DOHH2 (cell line): ENCODE measurements around the gene OR11A1.

Source experiments
- H3F3A ChIP-seq: fragments of 200-600 bp; sonication (generic), shearing (Covaris generic); 2 replicates; pipeline ENCODE4 v1.6.0; 2016; ENCODE audit warnings: antibody characterized with exemption, mild to moderate bottlenecking; ENCODE audit not compliant: control insufficient read depth, insufficient read depth
- H3K27ac ChIP-seq: fragments of 200-600 bp; sonication (generic); 2 replicates; pipeline ENCODE4 v1.5.1; 2014; ENCODE audit warnings: low read depth, mild to moderate bottlenecking, low read length, moderate library complexity
- H3K27me3 ChIP-seq: fragments of 200-600 bp; sonication (generic); 2 replicates; pipeline ENCODE4 v1.6.1; 2014; ENCODE audit warnings: mild to moderate bottlenecking, low read length, mixed read lengths; ENCODE audit not compliant: control insufficient read depth
- H3K36me3 ChIP-seq: fragments of 200-600 bp; sonication (generic); 2 replicates; pipeline ENCODE4 v1.6.1; 2014; ENCODE audit warnings: mild to moderate bottlenecking, low read length, moderate library complexity, mixed read lengths; ENCODE audit not compliant: control insufficient read depth
- H3K4me1 ChIP-seq: fragments of 200-600 bp; sonication (generic); 2 replicates; pipeline ENCODE4 v1.6.1; 2014; ENCODE audit warnings: mild to moderate bottlenecking, low read length, mixed read lengths; ENCODE audit not compliant: control insufficient read depth
- H3K4me2 ChIP-seq: fragments of 200-600 bp; sonication (generic); 2 replicates; pipeline ENCODE4 v1.6.0; 2014; ENCODE audit warnings: mild to moderate bottlenecking, low read length, moderate library complexity
- H3K4me3 ChIP-seq: fragments of 200-600 bp; sonication (generic); 2 replicates; pipeline ENCODE4 v1.5.1; 2014; ENCODE audit warnings: mild to moderate bottlenecking, low read length, mixed read lengths
- H3K79me2 ChIP-seq: fragments of 200-600 bp; sonication (generic); 2 replicates; pipeline ENCODE4 v1.6.1; 2014; ENCODE audit warnings: mild to moderate bottlenecking, low read length, mixed read lengths; ENCODE audit not compliant: control insufficient read depth
- H3K9me2 ChIP-seq: fragments of 200-600 bp; sonication (generic); replicated peaks from 2 replicates; pipeline ENCODE4 v1.6.1; 2014; ENCODE audit warnings: mild to moderate bottlenecking, low read length, mixed read lengths; ENCODE audit not compliant: control insufficient read depth
- H3K9me3 ChIP-seq: fragments of 200-600 bp; sonication (generic); 2 replicates; pipeline ENCODE4 v1.6.1; 2014; ENCODE audit warnings: antibody characterized with exemption, low read length, mixed read lengths; ENCODE audit not compliant: control insufficient read depth, insufficient read depth
- H4K20me1 ChIP-seq: fragments of 200-600 bp; sonication (generic); 2 replicates; pipeline ENCODE4 v1.6.0; 2014; ENCODE audit warnings: low read depth, mild to moderate bottlenecking, antibody characterized with exemption, low read length, moderate library complexity; ENCODE audit not compliant: control insufficient read depth, insufficient read depth
- EZH2phosphoT487 ChIP-seq: fragments of 200-600 bp; sonication (generic); IDR thresholded peaks from 2 replicates; pipeline ENCODE4 v1.6.1; 2017; ENCODE audit warnings: borderline replicate concordance, mild to moderate bottlenecking, antibody characterized with exemption, low read length, moderate library complexity, mixed read lengths
- TF ChIP-seq, protein P1 (sequence below): fragments of 200-600 bp; sonication (generic); IDR thresholded peaks from one replicate; pipeline ENCODE4 v1.5.1; 2014; ENCODE audit warnings: antibody characterized with exemption, mild to moderate bottlenecking, low read depth, low read length; ENCODE audit not compliant: poor library complexity, severe bottlenecking

Gene OR11A1

DNA sequence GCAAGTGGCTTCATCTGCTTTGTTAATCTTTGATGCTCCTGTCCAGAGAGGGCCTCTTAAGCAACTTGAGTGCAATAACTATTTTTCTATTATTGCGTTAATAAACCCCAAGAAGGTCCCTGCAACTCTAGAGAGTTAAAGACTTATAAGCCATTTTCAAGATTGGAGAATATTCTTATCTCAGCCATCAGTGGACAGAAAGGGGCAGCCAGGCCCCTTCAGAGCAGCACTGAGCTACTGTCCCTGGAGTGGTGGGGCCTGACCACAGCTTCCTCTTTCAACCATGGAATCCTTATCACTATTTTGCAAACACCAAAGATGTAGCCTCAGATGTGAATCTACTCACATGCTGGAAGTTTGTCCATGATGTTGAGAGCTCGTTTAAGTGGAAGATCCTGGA lies 33.7 kb upstream of the OR11A1 start:
- TF ChIP-seq, protein P1, sequence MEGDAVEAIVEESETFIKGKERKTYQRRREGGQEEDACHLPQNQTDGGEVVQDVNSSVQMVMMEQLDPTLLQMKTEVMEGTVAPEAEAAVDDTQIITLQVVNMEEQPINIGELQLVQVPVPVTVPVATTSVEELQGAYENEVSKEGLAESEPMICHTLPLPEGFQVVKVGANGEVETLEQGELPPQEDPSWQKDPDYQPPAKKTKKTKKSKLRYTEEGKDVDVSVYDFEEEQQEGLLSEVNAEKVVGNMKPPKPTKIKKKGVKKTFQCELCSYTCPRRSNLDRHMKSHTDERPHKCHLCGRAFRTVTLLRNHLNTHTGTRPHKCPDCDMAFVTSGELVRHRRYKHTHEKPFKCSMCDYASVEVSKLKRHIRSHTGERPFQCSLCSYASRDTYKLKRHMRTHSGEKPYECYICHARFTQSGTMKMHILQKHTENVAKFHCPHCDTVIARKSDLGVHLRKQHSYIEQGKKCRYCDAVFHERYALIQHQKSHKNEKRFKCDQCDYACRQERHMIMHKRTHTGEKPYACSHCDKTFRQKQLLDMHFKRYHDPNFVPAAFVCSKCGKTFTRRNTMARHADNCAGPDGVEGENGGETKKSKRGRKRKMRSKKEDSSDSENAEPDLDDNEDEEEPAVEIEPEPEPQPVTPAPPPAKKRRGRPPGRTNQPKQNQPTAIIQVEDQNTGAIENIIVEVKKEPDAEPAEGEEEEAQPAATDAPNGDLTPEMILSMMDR = no peak
- TF ChIP-seq EZH2phosphoT487 = no peak
- no peaks in the 10 kb centered on the region for H3K27me3 ChIP-seq
- no peaks in the 10 kb centered on the region for H3K9me2 ChIP-seq
- no peaks in the 10 kb centered on the region for H3K9me3 ChIP-seq
- no peak overlapping the region for H3K27ac ChIP-seq
- H3F3A ChIP-seq = no peaks in the 10 kb centered on the region
- no peak overlapping the region for H3K4me2 ChIP-seq
- no peaks in the 10 kb centered on the region for H3K79me2 ChIP-seq
- H3K4me1 ChIP-seq = no peaks in the 10 kb centered on the region
- no peak overlapping the region for H3K4me3 ChIP-seq
- H4K20me1 ChIP-seq = no peaks in the 10 kb centered on the region
- H3K36me3 ChIP-seq = no peaks in the 10 kb centered on the region

DNA sequence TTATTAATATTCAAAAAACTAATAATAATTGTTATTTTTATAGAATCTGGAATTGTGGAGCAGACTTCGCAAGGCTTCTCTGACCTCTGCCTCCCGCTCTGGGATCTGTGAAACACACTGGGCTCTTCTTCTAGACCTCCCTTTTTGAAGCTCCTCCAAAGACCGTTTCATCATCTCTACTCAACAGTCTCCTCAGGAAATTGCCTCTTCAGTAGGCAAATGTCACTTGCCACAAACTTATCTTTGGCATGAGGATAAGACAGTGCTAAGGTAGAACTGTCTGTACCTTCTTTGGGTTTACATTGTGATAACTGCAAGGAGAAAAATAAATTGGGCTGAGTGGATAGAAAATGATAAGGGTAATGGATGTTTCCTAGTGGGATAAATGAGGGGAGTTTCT lies 33.2 kb upstream of the OR11A1 start:
- Histone ChIP-seq H3K9me3 (no peaks in the 10 kb centered on the region), H3K4me1 (no peaks in the 10 kb centered on the region), H3K27ac (no peak overlapping the region), H3K79me2 (no peaks in the 10 kb centered on the region), H3K4me2 (no peak overlapping the region), H3K4me3 (no peak overlapping the region), H4K20me1 (no peaks in the 10 kb centered on the region), H3K27me3 (no peaks in the 10 kb centered on the region), H3K36me3 (no peaks in the 10 kb centered on the region), H3K9me2 (no peaks in the 10 kb centered on the region), H3F3A (no peaks in the 10 kb centered on the region)
- TF ChIP-seq EZH2phosphoT487 = no peak
- TF ChIP-seq, protein P1 = no peak

DNA sequence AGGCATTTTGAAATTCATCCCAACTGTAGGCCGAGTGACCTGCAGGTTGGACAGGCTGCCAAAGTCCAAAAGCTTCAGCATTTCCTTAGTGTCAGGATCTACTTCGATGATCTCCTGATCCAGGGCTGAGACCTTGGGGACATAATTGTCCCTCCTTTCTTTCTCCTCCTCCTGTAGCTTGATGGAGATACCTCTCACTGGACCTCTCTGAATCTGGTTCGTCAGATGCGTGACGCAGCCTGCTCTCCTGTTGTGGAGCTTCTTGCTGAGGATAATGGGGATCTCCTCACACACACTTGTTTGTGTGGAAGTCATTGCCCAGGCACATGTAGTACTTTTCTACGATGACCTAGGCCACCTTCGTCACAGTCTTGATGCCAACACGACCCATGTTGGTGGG lies 32.4 kb upstream of the OR11A1 start:
- no peaks in the 10 kb centered on the region for H3K79me2 ChIP-seq
- H3K27ac ChIP-seq = no peak overlapping the region
- no peaks in the 10 kb centered on the region for H3K4me1 ChIP-seq
- no peaks in the 10 kb centered on the region for H4K20me1 ChIP-seq
- no peaks in the 10 kb centered on the region for H3K9me3 ChIP-seq
- H3F3A ChIP-seq = no peaks in the 10 kb centered on the region
- no peak overlapping the region for H3K4me3 ChIP-seq
- no peaks in the 10 kb centered on the region for H3K9me2 ChIP-seq
- H3K4me2 ChIP-seq = no peak overlapping the region
- no peaks in the 10 kb centered on the region for H3K36me3 ChIP-seq
- TF ChIP-seq, protein P1 = no peak
- TF ChIP-seq EZH2phosphoT487 = no peak
- no peaks in the 10 kb centered on the region for H3K27me3 ChIP-seq

DNA sequence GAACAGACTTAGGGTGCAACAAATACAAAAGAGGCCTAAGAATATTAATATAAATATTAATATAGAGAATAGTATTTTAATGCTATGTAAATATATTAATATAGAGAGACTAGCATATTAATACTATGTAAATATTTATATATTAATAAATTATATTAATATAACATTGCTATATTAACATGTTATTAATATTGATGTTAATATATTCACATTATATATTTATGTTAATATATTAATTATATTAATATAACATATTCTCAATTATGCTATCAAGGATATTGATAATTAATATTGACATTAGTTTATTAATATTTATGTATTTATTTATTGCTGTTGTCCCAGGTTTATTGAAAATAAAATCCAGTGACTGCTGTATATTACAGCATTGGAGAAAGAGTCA lies 32.0 kb upstream of the OR11A1 start:
- TF ChIP-seq, protein P1 = no peak
- TF ChIP-seq EZH2phosphoT487 = no peak
- Histone ChIP-seq H3K79me2 (no peaks in the 10 kb centered on the region), H3K9me2 (no peaks in the 10 kb centered on the region), H3F3A (no peaks in the 10 kb centered on the region), H3K4me2 (no peak overlapping the region), H3K36me3 (no peaks in the 10 kb centered on the region), H3K4me3 (no peak overlapping the region), H3K27me3 (no peaks in the 10 kb centered on the region), H3K9me3 (no peaks in the 10 kb centered on the region), H3K4me1 (no peaks in the 10 kb centered on the region), H3K27ac (no peak overlapping the region), H4K20me1 (no peaks in the 10 kb centered on the region)
